ENCODE results near the gene TCL1B. TPM values are rescaled to one million over a fixed set of nuclear protein-coding genes. Genes with fewer than 3 reads are reported as not detected.
"Not testable (repeated sequence)": the region's sequence is repeated elsewhere in the genome, so short reads cannot be mapped to it uniquely, and the experiment has no call there.

TCL1B gene
- total RNA-seq, 2 donors from 2014 or later, result not detected

DNA sequence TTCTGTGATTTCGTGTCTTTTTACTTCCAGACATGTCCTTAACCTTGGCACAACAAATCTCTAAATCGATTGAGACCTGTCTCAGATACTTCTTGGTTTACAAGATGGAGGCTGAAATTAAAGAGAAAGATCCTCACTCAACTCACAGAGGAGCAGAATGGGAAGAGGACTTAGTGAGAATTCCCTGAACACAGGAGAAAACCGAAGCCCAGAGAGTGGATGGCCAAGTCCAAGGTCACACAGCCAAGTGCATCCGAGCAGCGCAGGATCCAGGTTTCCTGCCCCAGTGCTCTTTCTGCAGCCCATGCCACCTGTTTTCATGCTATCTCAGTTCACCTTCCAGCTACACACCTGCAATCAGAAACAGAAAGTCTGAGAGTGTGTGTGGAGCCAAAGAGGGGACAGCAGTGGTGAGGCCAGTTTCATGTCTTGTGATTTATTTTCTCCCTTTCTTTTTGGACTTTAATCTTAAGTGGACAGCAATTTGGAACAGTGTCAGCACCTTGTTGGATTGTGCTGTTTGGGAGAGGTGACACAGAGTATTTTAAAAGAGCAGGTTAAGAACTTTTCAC is 22.9 kb upstream of the TCL1B start:
- Histone ChIP-seq H3K36me3 (no peaks in the 10 kb centered on the region), H3K9ac (ENCODE audit: low read depth in 2 of 2, low read length in 2 of 2) (no peak overlapping the region), H3K4me1 (no peaks in the 10 kb centered on the region), H3K9me3 (no peaks in the 10 kb centered on the region), H3K27me3 (no peaks in the 10 kb centered on the region), H3K27ac (no peak overlapping the region), H3K4me3 (no peak overlapping the region)
- intact Hi-C loops (cut with DNase I), result no loop called here
- no peak for DNase-seq
- TF ChIP-seq, protein P1, sequence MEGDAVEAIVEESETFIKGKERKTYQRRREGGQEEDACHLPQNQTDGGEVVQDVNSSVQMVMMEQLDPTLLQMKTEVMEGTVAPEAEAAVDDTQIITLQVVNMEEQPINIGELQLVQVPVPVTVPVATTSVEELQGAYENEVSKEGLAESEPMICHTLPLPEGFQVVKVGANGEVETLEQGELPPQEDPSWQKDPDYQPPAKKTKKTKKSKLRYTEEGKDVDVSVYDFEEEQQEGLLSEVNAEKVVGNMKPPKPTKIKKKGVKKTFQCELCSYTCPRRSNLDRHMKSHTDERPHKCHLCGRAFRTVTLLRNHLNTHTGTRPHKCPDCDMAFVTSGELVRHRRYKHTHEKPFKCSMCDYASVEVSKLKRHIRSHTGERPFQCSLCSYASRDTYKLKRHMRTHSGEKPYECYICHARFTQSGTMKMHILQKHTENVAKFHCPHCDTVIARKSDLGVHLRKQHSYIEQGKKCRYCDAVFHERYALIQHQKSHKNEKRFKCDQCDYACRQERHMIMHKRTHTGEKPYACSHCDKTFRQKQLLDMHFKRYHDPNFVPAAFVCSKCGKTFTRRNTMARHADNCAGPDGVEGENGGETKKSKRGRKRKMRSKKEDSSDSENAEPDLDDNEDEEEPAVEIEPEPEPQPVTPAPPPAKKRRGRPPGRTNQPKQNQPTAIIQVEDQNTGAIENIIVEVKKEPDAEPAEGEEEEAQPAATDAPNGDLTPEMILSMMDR (IDR thresholded peaks at IDR 0.05), result no peak

DNA sequence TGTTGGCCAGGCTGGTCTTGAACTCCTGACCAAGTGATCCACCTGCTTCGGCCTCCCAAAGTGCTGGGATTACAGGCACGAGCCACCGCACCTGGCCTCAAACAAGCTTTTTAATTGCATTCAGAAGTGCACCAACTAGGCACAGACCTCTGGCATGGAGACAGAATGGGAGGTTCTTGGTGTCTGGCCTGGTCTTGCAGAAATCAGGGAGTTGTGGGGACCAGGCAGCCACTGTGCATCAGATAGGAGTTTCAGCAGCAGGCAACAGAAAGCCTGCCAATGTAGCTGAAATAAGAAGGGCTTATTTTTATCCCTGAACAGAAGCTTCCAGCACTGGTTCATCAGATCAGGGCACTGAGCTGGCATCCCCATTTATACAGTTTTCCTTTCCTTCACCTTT is 22.2 kb upstream of the TCL1B start:
- intact Hi-C loops (cut with DNase I), result no loop called here
- Histone ChIP-seq H3K9ac (ENCODE audit: low read depth in 2 of 2, low read length in 2 of 2) (no peak overlapping the region), H3K36me3 (no peaks in the 10 kb centered on the region), H3K4me1 (no peaks in the 10 kb centered on the region), H3K27me3 (no peaks in the 10 kb centered on the region), H3K9me3 (no peaks in the 10 kb centered on the region), H3K27ac (no peak overlapping the region), H3K4me3 (no peak overlapping the region)
- no peak for DNase-seq
- TF ChIP-seq, protein P1 (IDR thresholded peaks at IDR 0.05), result no peak

DNA sequence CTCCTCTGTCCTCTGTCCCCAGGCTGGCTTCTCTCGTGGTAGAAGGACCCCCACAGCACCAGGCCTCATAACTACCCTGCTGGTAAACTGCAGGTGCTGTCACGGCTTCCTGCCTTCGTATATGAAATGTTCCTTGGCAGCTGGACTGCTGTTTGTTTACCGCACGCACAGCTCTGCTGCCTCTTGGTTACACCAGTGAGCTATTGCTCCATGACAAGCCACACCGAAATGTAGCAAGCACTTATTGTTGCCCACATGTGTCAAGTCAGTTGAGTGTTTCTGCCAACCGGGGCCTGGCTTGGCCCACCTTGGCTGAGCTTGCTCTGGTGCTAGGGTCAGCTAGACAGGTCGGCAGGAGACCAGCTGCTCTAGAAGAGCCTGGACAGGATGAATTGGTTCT is 21.7 kb upstream of the TCL1B start:
- intact Hi-C loops (cut with DNase I), result no loop called here

DNA sequence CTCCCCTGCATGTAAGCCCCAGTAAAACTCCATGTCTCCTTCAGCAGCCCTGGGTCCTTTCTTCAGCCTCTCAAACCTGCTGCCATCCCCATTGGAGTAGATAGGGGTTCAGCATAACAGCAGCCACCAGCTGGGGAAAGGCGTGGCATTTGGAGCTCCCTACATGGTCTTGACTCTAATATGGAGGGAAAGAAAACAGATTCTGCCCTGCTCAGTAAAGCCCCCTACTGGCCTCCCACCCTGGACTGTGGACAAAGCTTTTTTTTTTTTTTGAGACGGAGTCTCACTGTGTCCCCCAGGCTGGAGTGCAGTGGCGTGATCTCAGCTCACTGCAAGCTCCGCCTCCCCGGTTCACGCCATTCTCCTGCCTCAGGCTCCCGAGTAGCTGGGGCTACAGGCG is 20.7 kb upstream of the TCL1B start:
- H3K36me3 ChIP-seq; H3K9ac ChIP-seq (ENCODE audit: low read depth in 2 of 2, low read length in 2 of 2); H3K27ac ChIP-seq; H3K4me3 ChIP-seq; H3K4me1 ChIP-seq; DNase-seq; H3K27me3 ChIP-seq; H3K9me3 ChIP-seq; intact Hi-C loops (cut with DNase I): not testable (repeated sequence)

More for the DNA sequence above, 21.7 kb upstream of the TCL1B start:
- no peaks in the 10 kb centered on the region for H3K9me3 ChIP-seq
- no peak overlapping the region for H3K4me3 ChIP-seq
- no peaks in the 10 kb centered on the region for H3K27me3 ChIP-seq
- no peaks in the 10 kb centered on the region for H3K4me1 ChIP-seq
- no peaks in the 10 kb centered on the region for H3K36me3 ChIP-seq
- TF ChIP-seq, protein P1 (IDR thresholded peaks at IDR 0.05), result no peak
- no peak overlapping the region for H3K9ac ChIP-seq (ENCODE audit: low read depth in 2 of 2, low read length in 2 of 2)
- DNase-seq, result no peak
- H3K27ac ChIP-seq, result no peak overlapping the region

DNA sequence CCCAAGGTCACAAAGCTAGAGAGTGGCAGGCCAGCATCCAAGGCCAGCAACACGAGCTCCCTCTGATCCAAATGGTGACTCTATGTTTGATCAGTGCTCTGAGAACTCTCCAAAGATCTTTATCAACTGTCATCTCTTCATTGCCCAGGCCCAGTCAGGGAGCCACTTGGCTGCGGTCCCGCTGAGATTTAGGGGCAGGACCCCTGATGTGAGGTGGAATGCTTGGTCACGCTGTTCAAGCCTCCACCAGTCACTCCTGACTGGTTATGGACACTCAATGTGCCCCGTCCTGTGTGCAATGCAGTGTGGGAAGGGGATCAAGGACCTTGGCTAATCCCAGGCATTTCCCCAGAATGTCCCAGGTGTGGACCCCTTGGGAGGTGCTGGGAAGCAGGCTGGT is 19.8 kb upstream of the TCL1B start:
- intact Hi-C loops (cut with DNase I), result no loop called here
- no peak overlapping the region for H3K27ac ChIP-seq
- H3K36me3 ChIP-seq, result no peaks in the 10 kb centered on the region
- DNase-seq, result no peak
- no peaks in the 10 kb centered on the region for H3K27me3 ChIP-seq
- H3K9me3 ChIP-seq, result no peaks in the 10 kb centered on the region
- H3K4me1 ChIP-seq, result no peaks in the 10 kb centered on the region
- no peak overlapping the region for H3K4me3 ChIP-seq
- TF ChIP-seq, protein P1 (IDR thresholded peaks at IDR 0.05), result no peak
- H3K9ac ChIP-seq (ENCODE audit: low read depth in 2 of 2, low read length in 2 of 2), result no peak overlapping the region

DNA sequence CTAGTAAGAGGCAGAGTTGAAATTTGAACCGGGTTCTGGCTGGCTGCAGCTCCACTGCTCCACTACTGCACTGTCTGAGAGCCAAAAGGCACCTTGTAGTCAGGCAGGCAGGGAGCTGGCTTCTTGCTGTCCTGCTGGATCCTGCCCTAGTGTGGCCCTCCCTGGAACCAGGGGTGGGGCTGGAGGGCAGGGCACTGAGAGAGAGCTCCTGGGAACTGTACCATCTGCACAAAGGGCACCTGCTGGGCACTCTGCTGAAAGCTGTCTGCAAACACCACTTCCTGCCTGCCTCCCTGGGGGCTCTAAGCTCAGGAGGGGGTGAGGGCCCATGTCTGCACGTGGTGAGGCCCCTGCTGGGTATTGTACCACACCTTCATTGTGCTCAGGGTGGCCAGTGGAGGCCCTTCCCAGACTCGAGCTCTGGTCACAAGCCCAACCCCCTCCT is 19.0 kb upstream of the TCL1B start:
- no peak for DNase-seq

More for the DNA sequence above, 19.0 kb upstream of the TCL1B start:
- Histone ChIP-seq H3K9me3 (no peaks in the 10 kb centered on the region), H3K4me1 (no peaks in the 10 kb centered on the region), H3K4me3 (no peak overlapping the region), H3K27ac (no peak overlapping the region), H3K36me3 (no peaks in the 10 kb centered on the region), H3K27me3 (no peaks in the 10 kb centered on the region), H3K9ac (ENCODE audit: low read depth in 2 of 2, low read length in 2 of 2) (no peak overlapping the region)
- TF ChIP-seq, protein P1 (IDR thresholded peaks at IDR 0.05), result no peak
- intact Hi-C loops (cut with DNase I), result no loop called here
